Regular cardiac myocyte (primary cell): ENCODE measurements around the gene RPRML. TPM values are rescaled to one million over a fixed set of nuclear protein-coding genes. Genes with fewer than 3 reads are reported as not detected.

Source experiments
- total RNA-seq: library from RNA; depleted of rRNA; stranded (reverse); fragments of >200 nt; gene quantifications from 2 replicates; pipeline ENCODE4 v1.2.3, GENCODE V29; 2014

The RPRML gene
- total RNA-seq = not detected in 2 replicates

DNA sequence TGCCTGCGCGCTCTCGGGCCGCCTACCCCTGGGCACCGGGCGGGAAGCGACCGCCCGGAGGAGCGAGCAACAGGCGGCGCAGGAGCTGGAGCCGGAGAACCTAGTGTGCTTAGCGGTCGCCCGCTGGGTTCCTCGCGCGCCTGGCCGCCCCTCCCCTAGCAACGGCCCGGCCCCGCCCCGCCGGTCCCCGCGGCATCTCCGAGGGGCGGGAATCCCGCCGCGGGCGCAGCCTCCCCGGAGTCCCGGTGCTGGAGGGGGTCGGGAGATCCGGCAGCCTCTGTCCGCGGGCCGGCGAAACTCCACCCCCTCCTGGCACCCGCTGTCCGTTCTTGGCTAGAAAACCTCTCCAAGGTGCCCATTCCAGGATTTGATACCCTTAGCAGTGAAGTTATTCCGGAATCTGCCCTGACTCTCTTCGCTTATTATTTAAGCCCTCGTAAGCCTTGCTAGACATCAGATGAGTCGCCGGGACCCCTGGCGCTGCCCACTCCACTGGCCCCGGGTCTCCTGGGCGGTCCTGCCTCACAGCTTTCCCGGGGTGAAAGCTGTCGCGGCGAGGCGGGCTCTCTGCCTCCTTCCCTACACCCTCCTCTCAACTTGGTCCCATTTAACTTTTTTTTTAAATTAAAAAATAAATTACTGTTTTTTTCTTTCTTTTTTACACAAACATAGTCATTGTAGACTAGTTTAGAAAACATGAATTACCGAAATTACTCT lies at the start of gene RPRML:
TSS of gene RPRML (minus strand) at position 107 of the 717 bp plus-strand sequence. CDS start 246 bp downstream, outside the sequence.

Other genes starting within 250 kb of the RPRML start
- gene WNT3, start 160.6 kb downstream of the RPRML start, total RNA-seq = 1.2 and 2.0 TPM in 2 replicates
- gene WNT9B, start 127.7 kb downstream of the RPRML start, total RNA-seq = under 0.01 TPM in 1 of 2 replicates, not detected in the other
- 52.1 and 60.8 TPM in 2 replicates for gene GOSR2, start 56.1 kb downstream of the RPRML start, total RNA-seq
- 94.7 and 145 TPM in 2 replicates for gene CDC27, start 210.0 kb upstream of the RPRML start, total RNA-seq
- gene MYL4, start 230.1 kb upstream of the RPRML start, total RNA-seq = 0.77 and 2.8 TPM in 2 replicates